HL-60 (cell line): ENCODE measurements around the gene GPX4.
A peak's percentile ranks its signal among the peaks of the same experiment; 100 is the strongest.

Experiments used
- DNase-seq, 2 experiments: peaks; one replicate each; pipeline ENCODE4 v3.0.0-alpha.2; 2010 to 2020; ENCODE audit warnings: low read depth in 1 of 2, low spot score in 1 of 2
- H3K27ac ChIP-seq: fragments of 250-450 bp; sonication (Bioruptor Pico); replicated peaks from 2 replicates; pipeline ENCODE4 v1.5.1; 2020; ENCODE audit warnings: mild to moderate bottlenecking, moderate library complexity
- H3K27me3 ChIP-seq: fragments of 250-450 bp; sonication (Bioruptor Pico); 2 replicates; pipeline ENCODE4 v1.5.1; 2021; ENCODE audit warnings: mild to moderate bottlenecking, moderate library complexity; ENCODE audit not compliant: insufficient read depth, poor library complexity, severe bottlenecking
- H3K4me3 ChIP-seq: replicated peaks from 2 replicates; pipeline ENCODE4 v1.5.1; 2011; ENCODE audit warnings: mild to moderate bottlenecking, control low read depth, low read length; ENCODE audit not compliant: insufficient read depth
- CTCF ChIP-seq: IDR thresholded peaks from one replicate; pipeline ENCODE4 v1.5.1; 2011; ENCODE audit warnings: low read length, control low read depth, inconsistent platforms; ENCODE audit not compliant: insufficient read depth
- GABPA ChIP-seq: IDR thresholded peaks from 2 replicates; pipeline ENCODE4 v1.6.1; 2012; ENCODE audit warnings: low read depth
- POLR2AphosphoS5 ChIP-seq: IDR thresholded peaks from 2 replicates; pipeline ENCODE4 v1.6.1; 2012; ENCODE audit warnings: low read depth
- REST ChIP-seq: IDR thresholded peaks from 2 replicates; pipeline ENCODE4 v1.6.1; 2012; ENCODE audit warnings: low read depth; ENCODE audit not compliant: insufficient replicate concordance
- SPI1 ChIP-seq: IDR thresholded peaks from 2 replicates; pipeline ENCODE4 v1.6.1; 2012; ENCODE audit warnings: low read depth, mild to moderate bottlenecking, borderline replicate concordance

Gene GPX4

DNA sequence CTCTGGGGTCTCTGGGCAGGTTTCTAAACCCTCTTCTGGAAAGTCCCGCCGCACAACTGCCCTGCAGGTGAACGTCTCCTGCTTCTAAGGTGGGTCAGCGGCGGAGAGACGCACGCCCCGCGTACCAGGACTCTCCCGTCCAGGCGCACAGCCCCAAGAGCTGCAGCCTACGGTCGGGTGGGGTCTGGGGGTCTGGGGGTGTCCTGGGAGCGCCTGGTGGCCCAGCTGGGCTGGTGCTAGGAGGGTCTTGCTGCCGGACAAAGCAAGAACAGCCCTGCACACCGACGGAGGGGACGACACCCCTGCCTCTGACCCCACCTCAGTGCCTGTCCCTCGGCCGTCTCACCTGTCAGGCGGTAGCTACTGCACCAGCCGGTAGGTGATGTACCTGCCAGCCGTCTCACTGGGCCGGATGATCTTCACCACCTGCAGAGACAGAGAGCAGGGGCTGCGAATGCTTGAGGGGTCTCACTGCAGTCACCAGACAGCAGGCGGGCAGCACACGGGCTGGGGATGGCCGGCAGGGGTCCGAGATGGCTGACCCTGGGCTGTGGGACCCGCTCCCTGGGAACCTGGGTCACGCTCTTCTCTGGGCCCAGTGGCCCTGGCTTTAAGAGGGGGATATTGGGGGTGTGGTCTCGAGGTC is 14.5 kb upstream of the GPX4 start:
- TF ChIP-seq REST (no peak), CTCF (no peak), POLR2AphosphoS5 (no peak; the same call in 1 of the 2 replicates), SPI1 (no peak), GABPA (no peak)
- no peak for DNase-seq
- Histone ChIP-seq H3K27me3 (no peaks in the 10 kb centered on the region), H3K27ac (peak overlapping the region; percentile 82), H3K4me3 (no peak overlapping the region)

DNA sequence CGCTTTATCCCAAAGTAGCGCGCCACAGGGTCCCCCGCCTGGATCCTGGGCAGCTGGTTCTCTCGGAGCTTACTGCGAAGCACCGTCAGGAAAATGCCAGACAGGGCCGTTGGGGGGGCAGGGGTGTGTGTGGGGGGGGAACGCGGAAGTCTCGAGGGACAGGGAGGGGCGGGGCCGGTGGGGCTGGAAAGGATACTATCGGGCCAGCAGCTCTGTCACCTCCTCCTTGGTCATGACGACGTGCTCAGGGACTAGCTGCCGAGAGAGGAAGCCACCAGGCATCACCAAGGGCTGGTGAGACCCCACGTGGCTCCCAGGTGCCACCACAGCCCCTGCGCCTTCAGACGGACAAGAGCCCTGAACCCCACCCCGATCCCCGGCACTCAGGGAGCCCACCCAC is 13.9 kb upstream of the GPX4 start:
- DNase-seq = no peak
- H3K27me3 ChIP-seq = no peaks in the 10 kb centered on the region
- no peak overlapping the region for H3K27ac ChIP-seq
- H3K4me3 ChIP-seq = no peak overlapping the region
- TF ChIP-seq REST (no peak), POLR2AphosphoS5 (no peak), GABPA (no peak)

DNA sequence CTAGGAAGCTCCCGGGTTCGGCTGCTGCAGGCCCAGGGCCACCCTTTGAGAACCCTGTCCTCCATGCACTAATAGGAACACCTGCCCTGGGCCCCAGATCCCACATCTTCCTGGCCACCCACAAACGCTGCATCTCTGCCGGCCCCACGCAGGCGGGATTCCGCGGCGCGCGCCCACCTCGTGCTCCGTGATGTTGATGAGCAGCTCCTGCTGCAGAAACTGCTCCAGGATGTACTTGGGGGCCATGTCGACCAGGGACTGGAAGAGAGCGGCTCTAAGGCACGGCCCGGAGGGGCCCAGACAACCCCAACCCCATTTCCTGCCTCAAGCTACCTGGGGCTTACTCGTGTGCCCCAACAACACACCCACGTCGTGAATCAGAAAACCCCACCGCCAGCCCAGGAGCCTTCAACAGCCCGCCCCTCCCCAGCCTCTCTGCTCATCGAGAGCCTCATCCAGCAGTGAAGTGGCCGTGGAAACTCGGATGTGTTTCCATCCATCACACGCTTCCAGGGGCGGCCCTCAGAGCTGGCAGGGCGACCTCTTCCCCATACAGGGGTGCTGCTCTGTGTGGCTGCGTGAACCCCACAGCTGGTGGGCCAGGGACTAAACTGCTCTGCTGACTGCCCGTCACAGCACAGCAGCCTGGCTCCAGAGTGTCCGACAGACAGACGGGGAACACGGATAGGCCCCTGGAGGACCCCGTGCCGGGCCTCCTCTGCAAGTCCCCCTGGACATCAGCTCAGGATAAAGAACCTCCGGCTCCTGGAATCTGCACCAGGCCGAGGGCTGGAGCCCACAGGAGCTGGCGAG is 12.9 kb upstream of the GPX4 start:
- H3K27me3 ChIP-seq = no peaks in the 10 kb centered on the region
- no peak overlapping the region for H3K27ac ChIP-seq
- no peak for DNase-seq
- TF ChIP-seq CTCF = no peak
- TF ChIP-seq POLR2AphosphoS5 = no peak
- TF ChIP-seq REST = no peak
- TF ChIP-seq GABPA = no peak
- H3K4me3 ChIP-seq = no peak overlapping the region
